Heart left ventricle (tissue), 13 donors: ENCODE results near the gene RNU2-1.

Experiments
- CTCF ChIP-seq, 12 donors: fragments of 200-600 bp; sonication (generic) in 4 of 12; IDR thresholded peaks; one replicate each; pipeline versions ENCODE4 v1.5.0 to v1.8.0; 2018 to 2022; ENCODE audit warnings: antibody characterized with exemption in 12 of 12, mild to moderate bottlenecking in 5 of 12
- POLR2A ChIP-seq, 2 donors: fragments of 450-650 bp; IDR thresholded peaks; one replicate each; pipeline ENCODE4 v1.6.1; 2017; ENCODE audit warnings: antibody characterized with exemption in 2 of 2, mild to moderate bottlenecking in 2 of 2, moderate library complexity in 2 of 2
- donor health status: ischemic (EF 13 %, LVEDD 7.1; RV severe dilation, severe dysfunction).
- donor health status: DM: no; HTN: yes; CAD: no.
- donor health status: DM: no; HTN: no; CAD: no.
- donor health status: ischemic (EF 25% LVEDD 6.9; RV normal size, moderate dysfunction).
- donor health status: ischemic (EF 25% LVEDD 5.7; RV mildly dilated, moderate dysfunction).
- donor health status: ischemic (EF 35%, LVEDD 5.7; RV mildly dilated, moderate dysfunction).
- donor health status: nonischemic (EF 11% LVEDD 7.7; RV severe dilation, severe dysfunction).
- donor health status: DM: yes; HTN: yes; CAD: no.
- donor health status: PGD.
- donor health status: ischemic (EF 29% LVEDD 5.4; RV normal size, mild dysfunction).
- donor health status: nonischemic (EF 23%, LVEDD 6.1; RV moderate dilation, normal function).

- no peak for TF ChIP-seq CTCF (IDR thresholded peaks at IDR 0.05)
- no peak for TF ChIP-seq POLR2A (IDR thresholded peaks at IDR 0.05)
Observed at GRCh38 chr17:43219001-43219400, 14.8 kb downstream of the RNU2-1 start.
